HepG2 (cell line): ENCODE data around the gene ATAD3C. TPM values are rescaled to one million over a fixed set of nuclear protein-coding genes. Genes with fewer than 3 reads are reported as not detected.
A peak's percentile ranks its signal among the peaks of the same experiment; 100 is the strongest.

Experiments
- ATAC-seq: fragments of 200-7000 bp; cut with Tn5 transposase; 3 replicates; pipeline ENCODE4 v1.9.1; 2020; ENCODE audit warnings: mild to moderate bottlenecking, moderate library complexity
- BruUV-seq: library from RNA; stranded (reverse); fragments of 400-500 nt; replicated peaks from 2 replicates; lab custom pipeline; 2021; lab: Mats Ljungman, UMichigan
- CTCF ChIA-PET: fragments of 300-600 bp; formaldehyde crosslinking; extraction: SDS; loops from one replicate; lab custom pipeline; 2021; ENCODE audit warnings: low total read pairs, inconsistent platforms, low intra/inter-chr PET ratio; lab: Yijun Ruan, JAX
- POLR2A ChIA-PET: fragments of 350-600 bp; sonication (Branson Sonifier 250); formaldehyde crosslinking; loops from one replicate; lab custom pipeline; 2020; ENCODE audit warnings: antibody characterized with exemption, inconsistent platforms; lab: Yijun Ruan, JAX
- DNase-seq: peaks from one replicate; pipeline ENCODE4 v3.0.0-alpha.2; 2015; ENCODE audit warnings: low spot score
- FAIRE-seq: peaks from 3 replicates; lab custom pipeline; 2011; peaks lifted over from hg19 to GRCh38; lab: Jason Lieb, UNC
- H2AFZ ChIP-seq: one replicate; pipeline ENCODE4 v1.6.1; 2011; ENCODE audit warnings: low read length, inconsistent platforms
- H3K27ac ChIP-seq: fragments of 300-600 bp; 3 replicates; pipeline ENCODE4 v1.8.0; 2011; ENCODE audit warnings: mixed run types, mild to moderate bottlenecking, mixed read lengths, low read length, inconsistent platforms; ENCODE audit not compliant: insufficient read depth; ENCODE audit errors: extremely low read length
- H3K27me3 ChIP-seq, 2 experiments: fragments of 200-600 bp in 1 of 2; 2 replicates in 1 of 2; 3 replicates in 1 of 2; pipeline versions ENCODE4 v1.6.0 to v1.8.0; 2011; ENCODE audit warnings: low read length in 2 of 2, mild to moderate bottlenecking in 2 of 2, moderate library complexity in 2 of 2, inconsistent platforms in 1 of 2; ENCODE audit not compliant: insufficient read depth in 2 of 2, control insufficient read depth in 1 of 2
- H3K36me3 ChIP-seq, 2 experiments: fragments of 200-600 bp in 1 of 2; replicated peaks in 1 of 2; 2 replicates in 1 of 2; 3 replicates in 1 of 2; pipeline versions ENCODE4 v1.5.1 to v1.8.0; 2011; ENCODE audit warnings: low read length in 2 of 2, inconsistent platforms in 1 of 2; ENCODE audit not compliant: insufficient read depth in 2 of 2, control insufficient read depth in 1 of 2
- H3K4me1 ChIP-seq: 2 replicates; pipeline ENCODE4 v1.5.1; 2012; ENCODE audit warnings: low read length, inconsistent platforms; ENCODE audit not compliant: insufficient read depth
- H3K4me2 ChIP-seq: 2 replicates; pipeline ENCODE4 v1.6.0; 2011; ENCODE audit warnings: low read depth, low read length, inconsistent platforms
- H3K4me3 ChIP-seq, 3 experiments: fragments of 200-600 bp in 1 of 3; sonication (generic), shearing (Covaris generic) in 1 of 3; replicated peaks in 1 of 3; 2 replicates each; pipeline ENCODE4 v1.5.1; 2011 to 2016; ENCODE audit warnings: low read length in 3 of 3, inconsistent platforms in 2 of 3, low read depth in 2 of 3, mild to moderate bottlenecking in 2 of 3, control low read depth in 1 of 3, mixed read lengths in 1 of 3; ENCODE audit not compliant: insufficient read depth in 1 of 3
- H3K79me2 ChIP-seq: one replicate; pipeline ENCODE4 v1.6.1; 2011; ENCODE audit warnings: low read length, inconsistent platforms; ENCODE audit not compliant: insufficient read depth
- H3K9ac ChIP-seq: 2 replicates; pipeline ENCODE4 v1.6.0; 2011; ENCODE audit warnings: mild to moderate bottlenecking, low read depth, low read length, inconsistent platforms; ENCODE audit not compliant: insufficient read depth
- H3K9me3 ChIP-seq: 2 replicates; pipeline ENCODE4 v1.5.1; 2012; ENCODE audit warnings: mild to moderate bottlenecking, low read length
- H4K20me1 ChIP-seq: 2 replicates; pipeline ENCODE4 v1.6.0; 2011; ENCODE audit warnings: inconsistent platforms, mild to moderate bottlenecking, low read length, moderate library complexity; ENCODE audit not compliant: insufficient read depth
- AGO2 ChIP-seq: fragments of 200-400 bp; formaldehyde crosslinking; optimal IDR thresholded peaks from 2 replicates; pipeline ENCODE3; 2017; ENCODE audit warnings: mild to moderate bottlenecking, low read depth, low read length, moderate library complexity
- CC2D1A ChIP-seq: sonication (generic); formaldehyde crosslinking; IDR thresholded peaks from 2 replicates; pipeline ENCODE4 v1.8.1; 2023; ENCODE audit warnings: mild to moderate bottlenecking, missing genetic modification reagents
- EED ChIP-seq: sonication (generic); formaldehyde crosslinking; IDR thresholded peaks from 2 replicates; pipeline ENCODE4 v1.5.0; 2020; ENCODE audit warnings: mild to moderate bottlenecking, missing genetic modification reagents
- FOXA3 ChIP-seq: IDR thresholded peaks from 2 replicates; pipeline ENCODE4 v1.6.1; 2016; ENCODE audit warnings: missing genetic modification reagents, missing compliant biosample characterization
- HDAC2 ChIP-seq: sonication (generic); formaldehyde crosslinking; IDR thresholded peaks from 2 replicates; pipeline ENCODE4 v1.4.0; 2020; ENCODE audit warnings: missing genetic modification reagents
- KMT2B ChIP-seq: IDR thresholded peaks from 2 replicates; pipeline ENCODE4 v1.6.1; 2016; ENCODE audit warnings: missing genetic modification reagents, missing compliant biosample characterization
- RBFOX2 ChIP-seq: fragments of 200-400 bp; formaldehyde crosslinking; IDR thresholded peaks from 2 replicates; pipeline ENCODE4 v1.6.1; 2017; ENCODE audit warnings: low read depth, mild to moderate bottlenecking, low read length
- ZNF563 ChIP-seq: sonication (generic); formaldehyde crosslinking; IDR thresholded peaks from 2 replicates; pipeline ENCODE4 v1.8.0; 2022; ENCODE audit warnings: mild to moderate bottlenecking, moderate library complexity, missing genetic modification reagents
- ZNF850 ChIP-seq: sonication (generic); formaldehyde crosslinking; conservative IDR thresholded peaks from 2 replicates; pipeline ENCODE4 v1.9.0; 2021; ENCODE audit warnings: mild to moderate bottlenecking, missing genetic modification reagents
- WGBS: methylation state at CpG from one replicate; pipeline ENCODE4 v1.1.6; 2017; ENCODE audit warnings: low lambda C conversion rate; 5-methylcytosine and 5-hydroxymethylcytosine counted together
- in situ Hi-C: cut with HindIII; loops from 2 replicates; pipeline ENCODE4 v1.10.0; 2017; ENCODE audit warnings: low pct_unique_long_range_greater_than_20kb; ENCODE audit not compliant: extremely low pct_ligation_motif_present
- intact Hi-C: fragments of 100-400 bp; cut with micrococcal nuclease; formaldehyde crosslinking; loops from one replicate; pipeline ENCODE4 v1.10.0; 2022; ENCODE audit not compliant: unreplicated experiment
- polyA plus RNA-seq, 8 experiments: library from polyadenylated mRNA; depleted of rRNA in 3 of 8; stranded (reverse) in 7 of 8; unstranded in 1 of 8; fragments of >200 nt; fragmentation: Illumina TruSeq in 4 of 8; extraction: Trizol in 4 of 8; gene quantifications; 2 replicates each; pipeline versions ENCODE4 v1.2.1 to v1.2.3, GENCODE V29; 2011 to 2016; ENCODE audit warnings: low read depth in 4 of 8, missing spikeins in 1 of 8, mixed read lengths in 1 of 8; ENCODE audit not compliant: insufficient read depth in 1 of 8
- total RNA-seq, 5 experiments: library from RNA; depleted of rRNA; stranded (reverse); fragments of >200 nt; fragmentation: Illumina TruSeq; extraction: Trizol; gene quantifications; 2 replicates each; pipeline ENCODE4 v1.2.3, GENCODE V29; 2016; ENCODE audit warnings: low read depth in 1 of 5
- TF ChIP-seq, protein P1 (sequence below): sonication (generic); formaldehyde crosslinking; conservative IDR thresholded peaks from 2 replicates; pipeline ENCODE4 v1.4.0; 2020; ENCODE audit warnings: missing genetic modification reagents
- TF ChIP-seq, protein P2 (sequence below): sonication (generic); formaldehyde crosslinking; IDR thresholded peaks from 2 replicates; pipeline ENCODE4 v1.5.0; 2020; ENCODE audit warnings: missing genetic modification reagents, mild to moderate bottlenecking, borderline replicate concordance

ATAD3C gene
- total and polyA plus RNA-seq, 2 of the 13 experiments (the other 11 are each of a cell fraction or from before 2014, with no cell fraction given), result 2.4 to 3.2 TPM

DNA sequence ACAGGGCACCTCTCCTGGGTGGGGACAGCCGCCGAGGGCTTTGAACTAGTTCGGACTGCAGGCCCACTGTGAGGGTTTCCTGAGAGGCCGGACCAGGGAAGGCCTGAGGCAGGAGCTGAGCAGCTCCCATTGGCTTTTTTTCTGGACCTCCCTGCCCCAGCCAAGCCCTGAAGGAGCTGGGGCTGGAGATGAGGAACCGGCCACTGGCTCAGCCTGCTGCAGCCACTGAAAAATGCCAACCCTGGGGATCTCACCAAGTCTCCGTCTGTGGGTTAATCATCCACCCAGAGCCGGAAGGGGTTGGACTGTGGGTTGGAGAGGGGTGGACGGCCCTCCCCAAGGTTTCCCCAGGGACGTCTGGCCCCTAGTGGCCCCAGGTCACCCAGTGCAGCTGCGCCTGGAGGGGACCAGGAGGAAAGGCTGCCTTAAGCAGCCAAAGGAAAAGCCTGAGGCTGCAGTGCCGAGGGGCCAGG lies 11.5 kb upstream of the ATAD3C start (continued):
- TF ChIP-seq, protein P1, sequence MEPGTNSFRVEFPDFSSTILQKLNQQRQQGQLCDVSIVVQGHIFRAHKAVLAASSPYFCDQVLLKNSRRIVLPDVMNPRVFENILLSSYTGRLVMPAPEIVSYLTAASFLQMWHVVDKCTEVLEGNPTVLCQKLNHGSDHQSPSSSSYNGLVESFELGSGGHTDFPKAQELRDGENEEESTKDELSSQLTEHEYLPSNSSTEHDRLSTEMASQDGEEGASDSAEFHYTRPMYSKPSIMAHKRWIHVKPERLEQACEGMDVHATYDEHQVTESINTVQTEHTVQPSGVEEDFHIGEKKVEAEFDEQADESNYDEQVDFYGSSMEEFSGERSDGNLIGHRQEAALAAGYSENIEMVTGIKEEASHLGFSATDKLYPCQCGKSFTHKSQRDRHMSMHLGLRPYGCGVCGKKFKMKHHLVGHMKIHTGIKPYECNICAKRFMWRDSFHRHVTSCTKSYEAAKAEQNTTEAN (CRISPR knock-in tag), result no peak
- TF ChIP-seq EED (no peak), FOXA3 (CRISPR knock-in tag) (0 out of 2 replicates have a peak, but pooled peaks have one; percentile 14), KMT2B (CRISPR knock-in tag) (no peak), HDAC2 (peak; percentile 36; the same call in 1 of the 2 replicates), ZNF850 (CRISPR knock-in tag) (no peak), ZNF563 (CRISPR knock-in tag) (no peak)

DNA sequence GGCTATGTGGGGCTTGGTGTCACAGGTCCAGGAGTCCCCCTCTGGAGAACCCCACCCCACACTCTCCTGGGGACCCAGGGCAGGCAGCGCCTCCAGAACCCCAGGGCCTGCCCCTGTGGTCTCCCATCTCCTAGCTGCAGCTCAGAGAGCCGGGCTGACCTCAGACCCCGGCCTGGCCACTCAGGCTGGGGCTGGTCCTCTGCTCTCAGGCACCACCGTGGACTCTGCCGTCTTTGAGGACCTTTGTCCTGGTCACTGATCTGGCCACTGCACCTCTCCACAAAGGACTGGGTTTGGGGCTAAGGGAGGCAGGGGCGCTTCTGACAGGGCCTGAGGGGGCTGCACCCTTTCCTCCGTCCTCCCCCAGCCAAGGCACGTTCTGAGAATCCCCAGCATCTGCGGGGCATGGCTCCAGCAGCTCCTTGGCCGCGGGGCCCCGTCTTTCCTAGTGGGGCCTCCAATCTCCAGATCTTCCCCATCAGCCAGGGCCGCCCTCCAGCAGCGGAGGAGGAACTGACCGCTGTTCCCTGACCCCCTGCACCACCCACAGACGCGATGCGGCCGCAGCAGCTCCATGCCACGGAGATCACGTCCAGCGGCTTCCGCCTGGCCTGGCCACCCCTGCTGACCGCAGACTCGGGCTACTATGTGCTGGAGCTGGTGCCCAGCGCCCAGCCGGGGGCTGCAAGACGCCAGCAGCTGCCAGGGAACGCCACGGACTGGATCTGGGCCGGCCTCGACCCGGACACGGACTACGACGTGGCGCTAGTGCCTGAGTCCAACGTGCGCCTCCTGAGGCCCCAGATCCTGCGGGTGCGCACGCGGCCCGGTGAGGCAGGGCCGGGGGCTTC lies 10.7 kb upstream of the ATAD3C start:
- no peaks in the 10 kb centered on the region for H4K20me1 ChIP-seq
- intact Hi-C loops (no loop called here), in situ Hi-C loops (loop anchor here (5.0 kb wide), 1 partner anchor 36 kb away; no protein-coding TSS in a partner anchor)
- peak overlapping the region; percentile 94 for H3K4me2 ChIP-seq
- ATAC-seq, result no peak
- POLR2A ChIA-PET, result interaction anchor here (0.5 to 11.0 kb wide), 10 partner anchors 9 to 67 kb away, joined by 3 to 355 read pairs (median 8); partner anchors contain the start of genes ANKRD65, AURKAIP1, CCNL2 and MRPL20
- peak overlapping the region in 1 of 3 experiments; percentile 88; a peak in 2 of 6 replicates for H3K4me3 ChIP-seq
- H3K4me1 ChIP-seq, result peaks cover 51% of the 10 kb centered on the region
- CTCF ChIA-PET, result interaction anchor here (1.1 kb wide), 1 partner anchor 21 kb away, joined by 3 read pairs; no protein-coding TSS in a partner anchor
- BruUV-seq, result no TSS peak
- H3K9me3 ChIP-seq, result no peaks in the 10 kb centered on the region
- H3K27ac ChIP-seq, result peak overlapping the region; percentile 54
- H3K79me2 ChIP-seq, result peaks cover 31% of the 10 kb centered on the region
- H2AFZ ChIP-seq, result no peak overlapping the region
- FAIRE-seq, result no peak
- TF ChIP-seq RBFOX2, result peak; percentile 78
- peak; percentile 95 for TF ChIP-seq AGO2
- no peak for TF ChIP-seq CC2D1A (CRISPR knock-in tag)
- TF ChIP-seq, protein P2, sequence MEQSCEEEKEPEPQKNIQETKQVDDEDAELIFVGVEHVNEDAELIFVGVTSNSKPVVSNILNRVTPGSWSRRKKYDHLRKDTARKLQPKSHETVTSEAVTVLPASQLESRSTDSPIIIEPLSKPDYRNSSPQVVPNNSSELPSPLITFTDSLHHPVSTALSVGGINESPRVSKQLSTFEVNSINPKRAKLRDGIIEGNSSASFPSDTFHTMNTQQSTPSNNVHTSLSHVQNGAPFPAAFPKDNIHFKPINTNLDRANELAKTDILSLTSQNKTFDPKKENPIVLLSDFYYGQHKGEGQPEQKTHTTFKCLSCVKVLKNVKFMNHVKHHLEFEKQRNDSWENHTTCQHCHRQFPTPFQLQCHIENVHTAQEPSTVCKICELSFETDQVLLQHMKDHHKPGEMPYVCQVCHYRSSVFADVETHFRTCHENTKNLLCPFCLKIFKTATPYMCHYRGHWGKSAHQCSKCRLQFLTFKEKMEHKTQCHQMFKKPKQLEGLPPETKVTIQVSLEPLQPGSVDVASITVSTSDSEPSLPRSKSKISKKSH (CRISPR knock-in tag), result 0 out of 2 replicates have a peak, but pooled peaks have one; percentile 55
- 76% methylated on average over 12 of the region's 45 CpGs for WGBS
- H3K9ac ChIP-seq, result peak overlapping the region; percentile 39; the same call in 1 of the 2 replicates
- no peaks in the 10 kb centered on the region for H3K27me3 ChIP-seq
- DNase-seq, result no peak
- H3K36me3 ChIP-seq, result peaks cover 0 to 2% of the 10 kb centered on the region in 2 experiments; a peak in 1 of 5 replicates
